Activated T-cell treated with anti-CD3 and anti-CD28 coated beads, Interleukin-2, amount 50 U/mL, for 48 hours (primary cell): ENCODE results near the gene LRRC51.
"Not testable (repeated sequence)": the region's sequence is repeated elsewhere in the genome, so short reads cannot be mapped to it uniquely, and the experiment has no call there.

ENCODE experiments used
- DNase-seq, 2 experiments: peaks; one replicate each; pipeline ENCODE4 v3.0.0-alpha.2; 2020

The LRRC51 gene

DNA sequence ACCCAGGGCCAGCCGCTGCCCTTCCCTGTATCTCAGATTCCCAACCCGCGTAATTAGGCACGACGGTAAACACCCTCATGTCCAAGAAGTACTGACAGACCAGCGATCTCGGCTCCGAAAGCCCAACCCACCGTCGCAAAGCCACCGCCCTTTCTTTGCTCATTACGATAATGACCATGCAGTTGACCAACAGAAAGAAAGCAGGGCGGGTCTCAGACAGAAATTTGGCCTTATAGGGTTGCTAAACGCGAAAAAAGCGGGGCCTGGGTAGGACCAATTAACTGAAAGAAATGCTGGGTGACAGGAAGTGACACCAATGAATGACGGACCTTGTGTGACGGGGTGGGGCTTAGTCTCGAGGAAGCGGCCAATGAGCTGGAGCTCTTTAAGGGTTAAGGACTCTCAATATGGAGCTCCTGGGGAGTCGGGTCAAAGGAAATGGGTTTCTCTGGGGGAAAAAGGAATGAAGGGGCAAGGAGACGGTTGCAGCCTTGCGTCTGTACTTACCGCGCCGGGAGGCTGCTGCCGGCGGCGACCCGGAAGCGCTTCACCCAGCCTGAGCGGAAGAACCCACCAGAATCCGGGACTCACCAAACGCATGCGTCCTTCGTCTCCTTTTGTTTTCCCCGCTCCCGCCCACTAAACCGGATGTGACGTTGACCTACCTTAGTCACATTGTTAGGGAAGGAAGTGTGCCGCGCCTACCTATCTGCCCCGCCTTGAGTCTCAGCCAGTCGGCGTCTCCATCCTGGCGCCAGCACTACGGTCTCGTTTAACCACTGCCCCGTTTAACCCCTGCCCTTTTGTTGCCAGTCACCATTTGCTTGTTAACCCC lies 31.7 kb downstream of the LRRC51 start, which contains the start of gene ANAPC15:
ANAPC15 (minus strand) TSS at position 553 of the 835 bp plus-strand sequence. CDS start 1,419 bp downstream, outside the sequence.
- peak; percentile 99 for DNase-seq

DNA sequence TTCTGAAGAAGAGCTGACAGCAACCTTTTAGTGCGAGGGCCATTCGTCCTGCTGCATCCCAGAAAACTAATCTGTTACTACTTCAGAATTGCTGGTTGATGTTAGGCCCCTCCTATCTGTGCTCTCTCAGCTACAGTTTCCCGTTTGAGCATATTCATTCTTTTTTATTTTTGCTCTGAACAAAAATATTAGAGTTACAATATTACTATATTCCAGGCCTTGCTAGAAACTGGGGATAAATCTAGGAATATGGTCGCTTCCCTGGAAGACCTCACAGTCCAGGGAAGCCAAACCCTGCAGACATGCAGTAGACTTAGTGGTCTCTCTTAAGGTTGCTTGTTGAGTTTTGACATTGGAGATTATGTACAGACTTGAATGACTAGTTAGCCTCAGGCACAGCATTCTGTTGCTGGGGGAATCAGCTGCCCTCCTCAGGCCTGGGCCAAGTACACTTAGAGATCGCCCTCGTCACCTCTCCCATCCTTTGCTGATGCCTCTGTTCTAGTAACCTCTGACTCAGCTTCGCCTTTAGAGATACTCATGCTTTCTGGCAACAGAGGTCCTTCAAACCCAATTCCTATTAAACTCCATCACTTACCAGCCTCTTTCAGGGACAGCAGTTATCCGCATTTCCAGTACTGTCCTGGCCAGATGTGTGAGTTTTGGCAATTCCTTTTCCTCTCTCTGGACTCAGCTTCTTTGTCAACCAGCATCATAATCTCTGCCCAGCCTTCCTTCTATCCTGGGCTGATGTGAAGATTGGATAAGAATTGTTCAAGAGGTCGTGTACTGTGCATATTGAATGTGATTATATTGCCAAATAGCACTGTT lies 32.5 kb downstream of the LRRC51 start:
- DNase-seq: peak in 1 of 2 experiments; percentile 29

DNA sequence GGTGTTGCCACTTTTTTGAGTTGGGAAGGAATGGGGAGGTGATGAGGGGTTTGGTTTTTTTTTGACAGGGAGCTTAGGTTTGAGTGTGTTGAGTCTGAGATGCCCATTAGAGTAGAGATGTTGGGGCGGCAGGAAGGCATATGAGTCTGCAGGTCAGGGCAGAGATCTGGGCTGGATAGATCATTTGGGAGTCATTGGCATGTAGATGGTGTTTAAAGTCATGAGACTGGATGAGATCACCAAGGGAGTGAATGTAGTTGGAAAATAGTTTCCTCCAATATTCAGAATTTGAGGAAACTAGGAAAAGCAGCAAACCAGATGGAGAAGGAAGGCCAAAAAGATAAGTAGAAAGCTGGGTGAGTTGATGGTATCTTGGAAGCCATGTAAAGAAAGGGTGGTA lies 33.9 kb downstream of the LRRC51 start:
- no peak for DNase-seq

DNA sequence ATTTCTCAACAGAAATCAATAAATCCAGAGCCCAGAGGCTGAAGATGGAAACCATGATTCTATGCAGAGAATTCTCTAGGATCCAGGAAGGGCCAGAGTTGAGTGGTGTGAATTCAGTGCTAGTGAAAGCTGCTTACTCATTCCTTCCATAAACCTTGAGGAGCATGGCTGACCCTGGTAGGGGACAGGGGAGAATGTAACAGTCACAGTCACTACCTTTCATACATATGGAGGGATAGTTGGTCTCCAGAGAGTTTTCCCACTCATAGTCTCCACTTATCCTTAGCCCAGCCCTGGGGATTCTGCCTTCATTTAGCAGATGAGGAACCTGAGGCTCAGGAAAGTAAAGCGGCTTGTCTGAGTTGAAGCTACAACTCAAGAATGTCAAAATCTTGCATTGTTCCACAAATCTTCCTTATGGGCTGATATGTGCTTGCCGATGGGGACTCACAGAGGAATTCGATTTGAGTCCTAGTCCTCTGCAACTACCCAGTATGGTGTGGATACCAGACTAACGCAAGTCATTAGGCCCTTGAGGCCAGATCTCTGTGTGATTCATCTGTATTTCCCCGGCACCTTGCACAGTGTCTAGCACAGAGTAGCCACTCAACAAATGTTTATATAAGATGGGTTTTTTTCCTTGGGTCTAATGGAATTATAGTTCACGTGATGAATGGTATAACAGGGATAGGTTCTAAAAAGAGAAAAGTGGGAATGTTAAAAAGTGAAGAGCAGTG lies 35.5 kb downstream of the LRRC51 start:
- no peak for DNase-seq

DNA sequence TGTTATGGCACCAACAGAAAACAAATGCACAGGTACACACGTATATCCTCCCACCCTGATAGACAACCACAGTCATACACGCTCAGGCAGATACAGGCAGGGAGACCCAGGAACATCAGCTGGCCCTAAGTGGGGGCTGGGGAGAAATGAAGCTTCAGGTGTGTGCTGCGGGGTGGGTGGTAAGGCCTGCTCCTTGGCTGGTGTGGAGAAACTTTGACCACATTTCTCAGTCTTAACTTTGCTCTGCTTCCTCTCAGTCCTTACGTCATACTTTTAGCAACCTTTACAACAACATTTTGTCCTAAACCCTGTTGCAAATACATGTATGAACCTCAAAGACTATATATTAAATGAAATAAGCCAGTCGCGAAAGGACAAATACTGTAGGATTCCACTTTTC lies 38.5 kb downstream of the LRRC51 start:
- no peak for DNase-seq

DNA sequence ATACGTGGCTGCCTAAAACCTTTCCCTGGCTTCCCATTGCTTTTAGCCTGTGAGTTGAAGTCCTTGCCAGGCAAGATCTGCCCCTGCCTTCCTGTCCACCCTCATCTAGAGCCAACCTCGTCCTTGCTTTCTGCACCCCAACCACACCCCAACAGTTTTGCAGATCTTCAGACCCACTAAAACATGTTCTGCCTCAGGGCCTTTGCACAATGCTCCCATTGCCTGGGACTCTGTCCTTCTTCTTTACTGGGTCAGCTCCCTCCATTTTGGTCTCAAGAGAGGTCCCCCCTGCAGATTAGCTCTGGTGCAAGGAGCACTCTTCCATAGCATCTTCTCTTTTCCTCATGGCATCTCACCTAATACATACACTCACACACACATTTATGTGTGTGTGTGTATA lies 40.3 kb downstream of the LRRC51 start:
- no peak for DNase-seq

DNA sequence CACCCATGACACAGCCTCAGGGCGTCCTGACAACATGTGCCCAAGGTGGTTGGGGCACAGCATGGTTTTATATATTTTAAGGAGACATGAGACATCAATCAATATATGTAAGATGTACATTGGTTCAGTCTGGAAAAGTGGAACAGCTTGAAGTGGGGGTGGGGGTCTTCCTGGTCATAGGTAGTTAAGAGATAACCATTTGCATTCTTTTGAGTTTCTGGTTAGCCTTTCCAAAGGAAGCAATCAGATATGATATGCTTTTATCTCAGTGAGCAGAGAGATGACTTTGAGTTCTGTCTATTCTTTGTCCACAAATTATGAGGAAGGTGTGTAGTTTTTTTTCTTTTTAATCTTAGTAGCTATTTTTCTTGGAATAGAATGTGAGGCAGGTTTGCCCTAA lies 42.0 kb downstream of the LRRC51 start:
- no peak for DNase-seq

DNA sequence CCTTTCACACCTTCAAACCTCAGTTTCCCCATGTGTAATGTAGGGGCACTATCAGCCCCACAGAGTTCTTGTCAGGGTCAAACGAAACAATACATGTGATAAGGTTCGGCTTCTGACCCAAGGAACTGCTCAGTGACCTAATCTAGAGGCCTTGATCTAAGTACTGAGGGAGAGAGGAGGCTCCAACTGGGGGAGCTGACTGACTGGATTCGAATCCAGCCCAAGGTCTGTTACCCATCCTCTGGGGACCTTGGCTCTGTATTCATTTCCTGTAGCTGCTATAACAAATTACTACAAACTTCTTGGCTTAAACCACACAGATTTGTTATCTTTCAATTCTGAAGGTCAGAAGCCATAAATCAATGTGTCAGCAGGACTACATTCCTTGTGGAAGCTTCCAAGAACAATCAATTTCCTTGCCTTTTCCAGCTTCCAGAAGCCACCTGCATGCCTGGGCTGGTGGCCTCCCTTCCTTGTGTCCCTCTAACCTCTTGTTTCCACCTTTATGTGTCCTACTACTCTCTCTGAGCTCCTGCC lies 42.5 kb downstream of the LRRC51 start:
- no peak for DNase-seq

DNA sequence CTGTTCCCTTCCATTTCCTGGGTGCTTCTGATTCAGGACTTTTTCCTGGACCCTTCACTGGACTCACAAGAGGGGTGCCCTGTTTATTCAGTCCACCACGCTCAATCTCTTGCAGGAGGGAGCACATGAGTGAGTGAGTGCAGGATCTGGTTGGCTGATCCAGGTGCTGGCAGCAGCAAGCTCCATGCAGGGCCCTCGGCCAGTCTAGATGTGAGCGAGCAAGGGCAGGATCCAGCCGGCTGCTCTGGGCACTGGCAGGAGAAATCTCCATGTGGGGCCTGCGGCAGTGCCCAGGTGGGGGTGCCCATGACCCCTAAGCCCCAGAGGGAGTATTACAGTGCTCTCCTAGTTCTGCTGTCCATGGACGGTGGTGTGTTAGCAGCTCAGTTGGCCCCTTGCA lies 43.4 kb downstream of the LRRC51 start:
- DNase-seq: no peak

DNA sequence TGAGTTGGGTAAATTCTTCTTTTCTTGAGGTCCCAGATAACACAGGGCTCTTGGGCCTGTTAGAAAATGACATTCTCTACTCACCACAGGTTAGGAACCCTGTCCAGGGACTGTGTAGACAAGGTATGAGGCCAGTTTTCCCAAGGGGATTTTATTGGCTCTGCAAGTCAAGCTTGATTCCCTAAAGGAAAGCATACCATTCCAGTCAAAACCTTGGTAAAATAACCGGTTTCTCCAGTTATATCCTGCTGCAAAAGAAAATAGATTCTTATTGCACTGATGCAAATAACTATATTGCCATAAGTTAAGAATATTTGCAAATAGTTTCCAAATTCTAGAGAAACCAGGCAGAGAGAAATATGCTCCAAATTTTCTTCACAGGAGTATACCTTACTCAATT lies 45.3 kb downstream of the LRRC51 start:
- DNase-seq: no peak

DNA sequence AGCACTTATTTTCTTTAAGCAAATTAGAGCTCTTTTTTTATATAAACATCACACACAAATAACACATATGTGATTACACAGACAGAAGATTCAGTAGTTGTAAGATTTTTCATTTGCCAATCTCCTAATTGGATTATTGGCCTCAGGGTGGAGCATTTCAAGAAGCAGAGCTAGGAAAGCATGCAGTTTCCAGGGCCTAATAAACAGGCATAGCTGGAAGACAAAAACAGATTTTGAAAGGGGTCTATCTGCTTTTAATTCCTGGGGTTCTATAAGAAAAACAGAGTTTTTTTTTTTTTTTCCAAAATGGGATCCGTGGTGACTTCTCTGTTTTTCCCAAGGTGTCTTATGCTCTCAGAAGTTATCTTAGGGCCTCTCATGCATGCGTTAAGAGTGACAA lies 47.3 kb downstream of the LRRC51 start:
- DNase-seq: no peak

DNA sequence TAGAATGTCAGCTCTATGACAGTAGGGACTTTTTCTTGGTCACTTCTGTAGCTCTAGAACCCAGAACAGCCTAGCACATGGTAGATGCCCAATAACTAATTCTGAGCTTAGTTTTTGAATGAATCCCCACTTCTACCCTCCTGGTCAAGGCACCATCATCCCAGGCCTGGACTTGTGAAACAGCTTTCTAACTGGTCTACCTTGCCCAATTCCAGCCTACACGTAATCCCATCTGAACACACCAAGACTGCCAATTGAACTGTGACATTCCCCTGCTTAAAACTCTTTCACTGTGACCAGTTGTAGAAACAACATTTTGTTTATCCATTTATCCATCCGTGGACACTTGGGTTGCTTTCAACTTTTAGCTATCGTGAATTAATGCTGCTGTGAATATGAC lies 48.7 kb downstream of the LRRC51 start:
- DNase-seq: no peak

DNA sequence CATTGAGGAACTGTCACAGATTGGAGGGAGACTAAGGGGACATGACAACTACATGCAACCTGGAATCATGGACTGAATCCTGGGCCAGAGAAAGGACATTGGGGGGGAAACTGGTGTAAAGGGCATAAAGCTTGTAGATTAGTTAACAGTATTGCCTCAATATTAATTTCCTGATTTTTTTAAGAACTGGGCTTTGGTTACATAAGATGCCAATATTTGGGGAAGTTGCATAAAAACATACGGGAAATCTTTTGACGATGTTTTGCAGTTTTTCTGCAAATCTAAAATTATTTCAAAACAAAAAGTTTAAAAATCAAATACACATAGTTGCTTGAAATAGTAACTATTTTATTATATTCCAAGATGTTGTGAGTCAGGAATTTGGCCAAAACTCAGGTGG lies 52.0 kb downstream of the LRRC51 start:
- DNase-seq: no peak

DNA sequence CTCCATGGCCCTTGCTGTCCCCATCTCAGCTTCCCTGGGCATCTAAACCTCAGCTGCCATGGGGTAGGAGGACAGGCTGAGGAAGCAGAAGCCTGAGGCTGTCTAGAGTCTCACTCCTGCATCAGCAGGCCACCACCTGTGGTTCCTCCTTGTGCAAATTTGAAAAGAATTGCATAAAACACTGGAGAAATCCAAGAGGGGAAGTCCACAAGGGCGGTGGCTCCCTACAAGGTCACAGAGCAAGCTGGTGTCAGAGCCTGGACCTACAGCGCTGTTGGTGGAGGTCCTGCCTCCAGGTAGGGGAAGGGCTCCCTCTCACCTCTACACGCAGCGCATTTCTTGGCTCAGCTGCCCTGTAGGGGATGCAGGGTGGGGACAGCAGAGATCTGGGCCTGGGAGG lies 54.8 kb downstream of the LRRC51 start, which contains the start of gene FOLR3:
FOLR3 (plus strand) TSS at position 253 of the 400 bp plus-strand sequence. CDS start 228 bp downstream, outside the sequence.
- not testable (repeated sequence) for DNase-seq

DNA sequence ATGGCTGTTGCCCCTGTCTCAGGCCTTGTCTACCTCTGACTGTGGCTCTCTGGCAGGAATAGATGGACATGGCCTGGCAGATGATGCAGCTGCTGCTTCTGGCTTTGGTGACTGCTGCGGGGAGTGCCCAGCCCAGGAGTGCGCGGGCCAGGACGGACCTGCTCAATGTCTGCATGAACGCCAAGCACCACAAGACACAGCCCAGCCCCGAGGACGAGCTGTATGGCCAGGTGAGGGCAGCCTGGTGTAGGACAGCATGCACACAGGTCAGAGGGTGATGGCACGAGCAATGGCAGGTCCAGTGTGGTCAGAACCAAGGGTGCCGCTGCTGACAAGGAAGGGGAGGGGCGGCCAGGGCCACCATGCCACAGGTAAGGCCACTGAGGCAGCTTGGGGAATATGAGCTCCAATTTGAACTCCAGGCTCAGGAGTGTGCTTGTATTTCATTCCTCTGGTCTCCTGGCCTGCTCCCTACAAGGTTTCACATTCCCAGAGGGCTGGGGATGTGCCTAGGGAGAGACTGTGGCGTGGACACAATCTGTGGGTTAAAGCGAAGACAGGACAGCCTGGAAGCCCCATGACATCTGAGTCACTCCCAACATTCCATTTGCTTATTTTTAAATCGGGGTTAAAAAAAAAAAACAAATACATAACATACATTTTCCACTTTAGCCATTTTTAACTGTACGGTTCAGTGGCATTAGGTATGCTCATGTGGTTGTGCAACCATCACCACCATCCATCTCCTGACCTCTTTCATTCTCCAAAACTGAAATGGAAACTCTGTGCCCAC lies 55.4 kb downstream of the LRRC51 start:
- no peak for DNase-seq

DNA sequence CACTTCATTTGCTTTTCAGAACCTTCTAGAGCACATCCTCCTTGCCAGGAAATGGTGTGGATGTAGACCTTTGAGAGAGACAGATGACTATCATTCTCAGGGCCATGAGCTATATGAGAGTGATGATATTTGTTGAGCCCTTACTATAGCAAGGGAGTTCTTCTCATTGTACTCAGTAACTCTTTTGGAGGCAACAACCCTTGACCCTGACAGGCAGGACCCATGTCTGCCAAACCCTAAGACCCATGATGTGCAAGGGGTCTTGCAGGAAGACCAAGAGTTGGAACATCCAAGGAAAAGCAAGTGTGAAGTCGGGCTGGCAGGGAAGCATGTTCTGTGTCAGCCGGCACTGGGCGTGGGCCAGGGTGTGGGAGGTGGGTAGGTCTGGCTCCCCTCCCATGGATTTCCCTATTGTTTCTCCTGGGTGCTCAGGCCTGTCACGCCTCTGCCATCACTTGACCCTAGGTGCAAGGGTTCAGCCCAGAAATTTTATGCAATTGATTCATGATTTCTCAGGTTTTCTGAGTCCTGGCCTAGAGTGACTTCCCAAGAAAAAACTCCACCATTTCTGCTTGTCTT lies 56.1 kb downstream of the LRRC51 start:
- no peak for DNase-seq

DNA sequence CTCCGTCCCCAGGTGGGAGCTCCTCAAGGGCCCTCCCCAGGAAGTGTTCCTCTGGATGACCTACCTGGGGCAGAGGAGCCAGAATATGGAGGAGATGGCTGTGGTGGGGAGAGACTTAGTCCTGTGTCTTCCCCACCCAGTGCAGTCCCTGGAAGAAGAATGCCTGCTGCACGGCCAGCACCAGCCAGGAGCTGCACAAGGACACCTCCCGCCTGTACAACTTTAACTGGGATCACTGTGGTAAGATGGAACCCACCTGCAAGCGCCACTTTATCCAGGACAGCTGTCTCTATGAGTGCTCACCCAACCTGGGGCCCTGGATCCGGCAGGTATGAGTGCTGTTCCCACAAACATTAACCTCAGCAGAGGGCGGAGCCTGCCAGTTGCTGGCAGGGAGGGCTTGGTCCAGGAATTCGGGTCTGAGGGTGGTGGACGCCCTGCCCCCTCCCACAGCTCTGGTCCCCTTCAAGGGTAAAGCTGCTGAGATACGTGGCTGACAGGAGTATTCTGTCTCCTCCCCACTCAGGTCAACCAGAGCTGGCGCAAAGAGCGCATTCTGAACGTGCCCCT lies 58.3 kb downstream of the LRRC51 start:
- DNase-seq: no peak

DNA sequence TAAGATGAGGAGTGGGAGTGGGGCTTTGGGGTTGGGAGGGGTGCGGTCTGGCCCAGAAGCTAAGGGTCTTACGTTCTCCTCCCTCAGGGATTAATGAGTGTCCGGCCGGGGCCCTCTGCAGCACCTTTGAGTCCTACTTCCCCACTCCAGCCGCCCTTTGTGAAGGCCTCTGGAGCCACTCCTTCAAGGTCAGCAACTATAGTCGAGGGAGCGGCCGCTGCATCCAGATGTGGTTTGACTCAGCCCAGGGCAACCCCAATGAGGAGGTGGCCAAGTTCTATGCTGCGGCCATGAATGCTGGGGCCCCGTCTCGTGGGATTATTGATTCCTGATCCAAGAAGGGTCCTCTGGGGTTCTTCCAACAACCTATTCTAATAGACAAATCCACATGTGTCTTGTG lies 58.9 kb downstream of the LRRC51 start:
- DNase-seq: no peak

DNA sequence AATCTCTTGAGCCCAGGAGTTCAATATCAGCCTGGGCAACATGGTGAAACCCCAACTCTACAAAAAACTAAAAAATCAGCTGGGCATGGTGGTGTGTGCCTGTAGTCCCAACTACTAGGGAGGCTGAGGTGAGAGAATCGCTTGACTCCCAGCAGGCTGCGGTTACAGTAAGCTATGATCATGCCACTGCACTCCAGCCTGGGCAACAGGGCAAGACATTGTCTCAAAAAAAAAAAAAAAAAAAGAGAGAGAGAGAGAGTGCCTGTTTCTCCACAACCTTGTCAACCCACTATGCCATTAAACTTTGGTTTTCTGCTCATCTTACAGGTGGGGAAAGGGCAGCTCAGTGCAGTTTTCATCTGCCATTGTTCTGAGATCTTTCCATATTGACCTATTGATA lies 60.0 kb downstream of the LRRC51 start:
- no peak for DNase-seq

DNA sequence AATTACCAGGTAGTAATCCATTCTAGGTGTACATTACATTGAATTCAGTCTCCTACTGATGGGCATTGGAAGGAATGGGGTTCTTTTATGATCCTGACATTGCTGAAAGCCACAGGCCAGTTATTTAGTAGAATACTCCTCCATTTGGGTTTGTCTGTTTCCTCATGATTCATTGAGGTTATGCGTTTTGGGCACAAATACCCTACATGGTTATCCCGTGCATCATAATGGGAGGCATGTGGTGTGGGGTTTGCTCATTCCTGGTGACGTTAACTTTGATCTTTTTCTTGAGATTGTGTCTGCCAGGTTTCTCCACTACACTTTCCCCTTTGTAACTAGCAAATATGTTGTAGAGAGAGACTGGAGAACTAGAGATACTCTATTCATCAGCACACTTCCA lies 60.4 kb downstream of the LRRC51 start:
- DNase-seq: peak; percentile 46 to 48

DNA sequence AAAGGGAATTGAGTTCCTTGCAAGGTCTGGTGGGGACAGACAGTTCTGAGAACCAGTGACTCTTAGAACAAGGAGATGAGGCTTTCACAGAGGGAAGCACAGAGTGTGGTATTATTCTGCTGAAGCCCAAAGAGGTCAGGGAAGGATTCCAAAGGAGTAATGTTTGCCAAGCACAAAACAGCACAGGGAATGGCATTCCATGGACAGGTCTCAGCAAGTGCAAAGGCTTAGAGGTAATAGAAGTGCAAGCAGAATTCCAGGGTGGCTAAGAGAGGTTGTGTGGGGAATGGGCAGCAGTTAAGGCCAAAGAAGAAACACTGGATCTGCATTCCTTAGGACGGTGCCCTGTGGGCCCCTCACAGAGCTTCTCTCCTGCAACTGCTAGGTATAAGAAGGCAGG lies 61.4 kb downstream of the LRRC51 start:
- DNase-seq: not testable (repeated sequence)
